HCT116 (cell line): ENCODE measurements around the gene TNFAIP8. TPM values are rescaled to one million over a fixed set of nuclear protein-coding genes. Genes with fewer than 3 reads are reported as not detected.
"Not testable (repeated sequence)": the region's sequence is repeated elsewhere in the genome, so short reads cannot be mapped to it uniquely, and the experiment has no call there.

Experiments used
- ATAC-seq: fragments of 200-7000 bp; cut with Tn5 transposase; 2 replicates; pipeline ENCODE4 v1.9.1; 2020; ENCODE audit warnings: mild to moderate bottlenecking, moderate library complexity
- BruUV-seq: library from RNA; stranded (reverse); fragments of 400-500 nt; replicated peaks from 2 replicates; lab custom pipeline; 2021; lab: Mats Ljungman, UMichigan
- CTCF ChIA-PET: fragments of 300-600 bp; sonication (Branson Sonifier 250); formaldehyde crosslinking; loops from one replicate; lab custom pipeline; 2021; ENCODE audit warnings: antibody characterized with exemption; lab: Charles Lee
- POLR2A ChIA-PET: fragments of 300-600, 350-600 bp; sonication (Branson Sonifier 250); formaldehyde crosslinking; loops from one replicate; lab custom pipeline; 2021; ENCODE audit warnings: antibody characterized with exemption; lab: Charles Lee
- RAD21 ChIA-PET, 2 experiments: fragments of 300-600 bp; sonication (Branson Sonifier 250); formaldehyde crosslinking; loops; one replicate each; lab custom pipeline; 2023; ENCODE audit warnings: low total read pairs in 2 of 2; ENCODE audit not compliant: uncharacterized antibody in 2 of 2, unreplicated experiment in 2 of 2, low non-redundant PET in 1 of 2; lab: Charles Lee
- DNase-seq: peaks from one replicate; pipeline ENCODE4 v3.0.0-alpha.2; 2010; ENCODE audit warnings: low read depth, low spot score
- H2AFZ ChIP-seq: fragments of 200-600 bp; shearing (Covaris generic), sonication (generic); 2 replicates; pipeline ENCODE4 v1.6.1; 2017; ENCODE audit warnings: low read depth, mixed run types, mixed read lengths, antibody characterized with exemption, low read length; ENCODE audit not compliant: poor library complexity, severe bottlenecking
- H3K27ac ChIP-seq: 2 replicates; pipeline ENCODE4 v1.5.1; 2012; ENCODE audit warnings: low read depth, low read length
- H3K27me3 ChIP-seq: fragments of 200-600 bp; sonication (generic); 2 replicates; pipeline ENCODE4 v1.6.1; 2016; ENCODE audit warnings: mixed run types, low read length, mixed read lengths; ENCODE audit not compliant: insufficient read depth
- H3K36me3 ChIP-seq, 2 experiments: fragments of 200-500 bp in 1 of 2; fragments of 200-600 bp in 1 of 2; sonication (Bioruptor generic) in 1 of 2; sonication (generic) in 1 of 2; 2 replicates each; pipeline versions ENCODE4 v1.5.1 to v1.6.1; 2014 to 2016; ENCODE audit warnings: low read length in 2 of 2, inconsistent platforms in 1 of 2, mixed read lengths in 1 of 2, mixed run types in 1 of 2; ENCODE audit not compliant: insufficient read depth in 2 of 2, control insufficient read depth in 1 of 2
- H3K4me1 ChIP-seq, 2 experiments: fragments of 200-600 bp in 1 of 2; sonication (generic) in 1 of 2; 2 replicates each; pipeline versions ENCODE4 v1.5.1 to v1.6.1; 2012 to 2017; ENCODE audit warnings: low read length in 2 of 2, inconsistent platforms in 1 of 2, mild to moderate bottlenecking in 1 of 2, mixed read lengths in 1 of 2, mixed run types in 1 of 2, moderate library complexity in 1 of 2; ENCODE audit not compliant: insufficient read depth in 2 of 2, control insufficient read depth in 1 of 2
- H3K4me2 ChIP-seq: fragments of 200-600 bp; sonication (generic); 2 replicates; pipeline ENCODE4 v1.6.1; 2017; ENCODE audit warnings: mixed run types, low read length, mixed read lengths
- H3K4me3 ChIP-seq, 2 experiments: fragments of 200-600 bp in 1 of 2; sonication (generic) in 1 of 2; replicated peaks in 1 of 2; 2 replicates each; pipeline ENCODE4 v1.5.1; 2011 to 2016; ENCODE audit warnings: low read length in 2 of 2, control low read depth in 1 of 2, low read depth in 1 of 2, mild to moderate bottlenecking in 1 of 2, mixed read lengths in 1 of 2, mixed run types in 1 of 2
- H3K79me2 ChIP-seq: fragments of 200-600 bp; sonication (generic); 2 replicates; pipeline ENCODE4 v1.6.1; 2017; ENCODE audit warnings: mild to moderate bottlenecking, mixed run types, low read length, moderate library complexity, mixed read lengths; ENCODE audit not compliant: insufficient read depth
- H3K9ac ChIP-seq: fragments of 200-600 bp; sonication (generic); 2 replicates; pipeline ENCODE4 v1.6.1; 2016; ENCODE audit warnings: low read length, mixed read lengths
- H3K9me2 ChIP-seq: fragments of 200-600 bp; sonication (generic), shearing (Covaris generic); 2 replicates; pipeline ENCODE4 v1.6.1; 2017; ENCODE audit warnings: mixed run types, mild to moderate bottlenecking, moderate library complexity; ENCODE audit not compliant: insufficient read depth
- H3K9me3 ChIP-seq, 2 experiments: fragments of 200-500 bp in 1 of 2; fragments of 200-600 bp in 1 of 2; sonication (Bioruptor generic) in 1 of 2; sonication (generic) in 1 of 2; 2 replicates each; pipeline ENCODE4 v1.6.1; 2014 to 2017; ENCODE audit warnings: low read length in 2 of 2, mixed read lengths in 2 of 2, inconsistent platforms in 1 of 2, low read depth in 1 of 2, mild to moderate bottlenecking in 1 of 2, mixed run types in 1 of 2, moderate library complexity in 1 of 2; ENCODE audit not compliant: control insufficient read depth in 1 of 2, insufficient read depth in 1 of 2
- H4K20me1 ChIP-seq: fragments of 200-600 bp; sonication (generic), shearing (Covaris generic); 2 replicates; pipeline ENCODE4 v1.6.1; 2017; ENCODE audit warnings: mixed run types, mild to moderate bottlenecking, moderate library complexity; ENCODE audit not compliant: insufficient read depth
- CEBPB ChIP-seq: IDR thresholded peaks from 2 replicates; pipeline ENCODE4 v1.6.1; 2012; ENCODE audit warnings: low read depth
- EGR1 ChIP-seq: IDR thresholded peaks from 2 replicates; pipeline ENCODE4 v1.6.1; 2012; ENCODE audit warnings: low read depth
- ELF1 ChIP-seq: IDR thresholded peaks from 2 replicates; pipeline ENCODE4 v1.6.1; 2012; ENCODE audit warnings: low read depth, borderline replicate concordance
- EZH2 ChIP-seq: fragments of 200-600 bp; sonication (generic); IDR thresholded peaks from 2 replicates; pipeline ENCODE4 v1.6.1; 2017; ENCODE audit warnings: antibody characterized with exemption, mixed run types
- FOSL1 ChIP-seq: IDR thresholded peaks from 2 replicates; pipeline ENCODE4 v1.6.1; 2012; ENCODE audit warnings: low read depth
- SRF ChIP-seq: IDR thresholded peaks from 2 replicates; pipeline ENCODE4 v1.6.1; 2012; ENCODE audit warnings: low read depth
- intact Hi-C: fragments of 100-400 bp; cut with micrococcal nuclease; formaldehyde crosslinking; loops from 2 replicates; pipeline ENCODE4 v1.10.0; 2022
- total RNA-seq: library from RNA; stranded (reverse); gene quantifications from one replicate; pipeline ENCODE4 v1.2.1, GENCODE V29; 2021; ENCODE audit not compliant: unreplicated experiment

The TNFAIP8 gene
- total RNA-seq, 1 experiment from 2014 or later = 18.4 TPM

DNA sequence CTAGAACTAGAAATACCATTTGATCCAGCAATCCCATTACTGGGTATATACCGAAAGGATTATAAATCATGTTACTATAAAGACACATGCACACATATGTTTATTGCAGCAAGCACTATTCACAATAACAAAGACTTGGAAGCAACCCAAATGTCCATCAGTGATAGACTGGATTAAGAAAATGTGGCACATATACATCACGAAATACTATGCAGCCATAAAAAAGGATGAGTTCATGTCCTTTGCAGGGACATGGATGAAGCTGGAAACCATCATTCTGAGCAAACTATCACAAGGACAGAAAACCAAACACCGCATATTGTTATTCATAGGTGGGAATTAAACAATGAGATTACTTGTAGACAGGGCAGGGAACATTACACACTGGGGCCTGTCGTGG, 88.8 kb downstream of the TNFAIP8 start:
- H4K20me1 ChIP-seq, ATAC-seq, DNase-seq, CTCF ChIA-PET, H3K79me2 ChIP-seq, H3K9me3 ChIP-seq, H3K9me2 ChIP-seq, POLR2A ChIA-PET, RAD21 ChIA-PET, H3K27ac ChIP-seq, H2AFZ ChIP-seq, H3K4me2 ChIP-seq, H3K4me3 ChIP-seq, H3K4me1 ChIP-seq, intact Hi-C loops, H3K27me3 ChIP-seq, BruUV-seq, H3K9ac ChIP-seq, H3K36me3 ChIP-seq: not testable (repeated sequence)

DNA sequence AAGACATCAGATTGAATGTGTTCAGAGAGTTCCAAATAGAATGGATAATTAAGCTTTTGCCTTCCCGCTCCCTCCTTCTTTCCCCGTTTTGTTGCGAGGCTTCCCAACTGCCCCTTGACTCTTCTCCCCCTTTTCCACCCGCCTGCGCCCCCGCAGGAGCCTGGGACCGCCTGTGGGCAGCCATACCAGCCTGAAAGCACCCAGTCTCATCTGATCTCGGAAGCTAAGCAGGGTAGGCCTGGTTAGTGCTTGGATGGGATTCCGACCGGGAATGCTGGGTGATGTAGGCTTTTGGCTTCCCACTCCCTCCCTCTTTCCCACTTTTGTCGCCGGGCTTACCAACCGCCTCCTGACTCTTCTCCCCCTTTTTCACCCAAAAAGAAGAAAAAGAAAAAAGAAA, 89.7 kb downstream of the TNFAIP8 start:
- Histone ChIP-seq H3K9me3 (no peaks in the 10 kb centered on the region), H3K79me2 (no peaks in the 10 kb centered on the region), H3K4me1 (no peaks in the 10 kb centered on the region), H3K36me3 (no peaks in the 10 kb centered on the region), H3K9ac (no peak overlapping the region), H4K20me1 (no peaks in the 10 kb centered on the region), H3K27me3 (no peaks in the 10 kb centered on the region), H3K4me3 (no peak overlapping the region), H3K4me2 (no peak overlapping the region), H3K9me2 (no peaks in the 10 kb centered on the region), H3K27ac (no peak overlapping the region), H2AFZ (no peak overlapping the region)
- TF ChIP-seq EGR1 = no peak
- TF ChIP-seq ELF1 = no peak
- no peak for TF ChIP-seq CEBPB
- no peak for TF ChIP-seq EZH2
- TF ChIP-seq SRF = no peak
- no peak for TF ChIP-seq FOSL1
- ChIA-PET CTCF (no interaction called here), RAD21 (no interaction called here), POLR2A (no interaction called here)
- DNase-seq = no peak
- no peak for ATAC-seq
- intact Hi-C loops = no loop called here
- no TSS peak for BruUV-seq

Other genes with a start within 250 kb of the TNFAIP8 start
- gene HSD17B4, start 96.5 kb downstream of the TNFAIP8 start, total RNA-seq = 142 TPM